ENCODE data around the gene ZNF304.
"Not testable (repeated sequence)": the region's sequence is repeated elsewhere in the genome, so short reads cannot be mapped to it uniquely, and the experiment has no call there.

The ZNF304 gene

GRCh38 chr19:57359300-57359699 is 8.2 kb downstream of the ZNF304 start:
- peaks cover 17 to 37% of the 10 kb centered on the region in 2 donors for H3K9me3 ChIP-seq (ENCODE audit: control insufficient read depth in 2 of 2, low read length in 2 of 2)
- no peak overlapping the region for H3K4me3 ChIP-seq (ENCODE audit: low read length in 2 of 2)
- H3K4me1 ChIP-seq (ENCODE audit: control insufficient read depth, insufficient read depth, low read length), result peaks cover 5% of the 10 kb centered on the region
- no peaks in the 10 kb centered on the region for H3K27me3 ChIP-seq (ENCODE audit: control insufficient read depth in 1 of 2, insufficient read depth in 2 of 2, low read length in 2 of 2)
- no peak overlapping the region for H3K9ac ChIP-seq (ENCODE audit: low read length in 2 of 2)
- H3K36me3 ChIP-seq (ENCODE audit: control insufficient read depth in 2 of 2, insufficient read depth in 2 of 2, low read length in 2 of 2), result peaks cover 43 to 48% of the 10 kb centered on the region in 2 donors
- no peak overlapping the region for H3K27ac ChIP-seq (ENCODE audit: low read length)

DNA sequence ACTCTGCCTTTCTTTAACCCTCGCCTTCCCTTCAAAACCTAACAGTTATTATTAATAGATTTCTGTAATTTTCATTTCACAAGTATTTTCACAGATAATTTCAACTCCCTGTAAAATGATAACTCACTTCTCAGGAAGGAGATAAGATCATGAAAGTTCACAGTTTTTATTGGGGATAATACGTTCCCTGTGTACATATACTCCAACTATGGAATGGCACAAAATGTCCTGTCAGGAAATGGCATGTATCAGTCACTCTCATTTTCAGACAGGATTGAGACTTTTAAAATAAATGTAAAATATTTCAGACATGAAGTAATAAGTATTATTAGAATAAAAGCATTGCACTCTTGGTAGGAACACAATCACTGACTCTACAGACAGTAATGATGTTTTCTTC is 11.3 kb downstream of the ZNF304 start:
- Histone ChIP-seq H3K9me3 (ENCODE audit: control insufficient read depth in 2 of 2, low read length in 2 of 2) (peaks cover 13 to 16% of the 10 kb centered on the region in 2 donors), H3K27ac (ENCODE audit: low read length) (peak overlapping the region; percentile 92), H3K27me3 (ENCODE audit: control insufficient read depth in 1 of 2, insufficient read depth in 2 of 2, low read length in 2 of 2) (no peaks in the 10 kb centered on the region), H3K4me1 (ENCODE audit: control insufficient read depth, insufficient read depth, low read length) (peaks cover 9% of the 10 kb centered on the region), H3K36me3 (ENCODE audit: control insufficient read depth in 2 of 2, insufficient read depth in 2 of 2, low read length in 2 of 2) (peaks cover 11 to 16% of the 10 kb centered on the region in 2 donors), H3K4me3 (ENCODE audit: low read length in 2 of 2) (peak overlapping the region; percentile 85 to 88), H3K9ac (ENCODE audit: low read length in 2 of 2) (peak overlapping the region; percentile 77 to 88)

GRCh38 chr19:57362997-57363687 is 12.1 kb downstream of the ZNF304 start, which contains the start of the genes TRAPPC2B and ZNF547:
Gene TRAPPC2B (plus strand): TSS chr19:57363551. CDS start chr19:57364834, 1,283 bp downstream.
Gene ZNF547 (plus strand): TSS chr19:57363551. CDS start chr19:57368556, 5,005 bp downstream.
- Histone ChIP-seq H3K36me3 (ENCODE audit: control insufficient read depth in 2 of 2, insufficient read depth in 2 of 2, low read length in 2 of 2) (peaks cover 7 to 9% of the 10 kb centered on the region in 2 donors), H3K4me1 (ENCODE audit: control insufficient read depth, insufficient read depth, low read length) (peaks cover 9% of the 10 kb centered on the region), H3K9me3 (ENCODE audit: control insufficient read depth in 2 of 2, low read length in 2 of 2) (peaks cover 8 to 9% of the 10 kb centered on the region in 2 donors), H3K4me3 (ENCODE audit: low read length in 2 of 2) (peak within 1 kb of the TSS; percentile 85 to 88), H3K9ac (ENCODE audit: low read length in 2 of 2) (peak within 1 kb of the TSS; percentile 77 to 88), H3K27me3 (ENCODE audit: control insufficient read depth in 1 of 2, insufficient read depth in 2 of 2, low read length in 2 of 2) (no peaks in the 10 kb centered on the region), H3K27ac (ENCODE audit: low read length) (peak within 1 kb of the TSS; percentile 92)

DNA sequence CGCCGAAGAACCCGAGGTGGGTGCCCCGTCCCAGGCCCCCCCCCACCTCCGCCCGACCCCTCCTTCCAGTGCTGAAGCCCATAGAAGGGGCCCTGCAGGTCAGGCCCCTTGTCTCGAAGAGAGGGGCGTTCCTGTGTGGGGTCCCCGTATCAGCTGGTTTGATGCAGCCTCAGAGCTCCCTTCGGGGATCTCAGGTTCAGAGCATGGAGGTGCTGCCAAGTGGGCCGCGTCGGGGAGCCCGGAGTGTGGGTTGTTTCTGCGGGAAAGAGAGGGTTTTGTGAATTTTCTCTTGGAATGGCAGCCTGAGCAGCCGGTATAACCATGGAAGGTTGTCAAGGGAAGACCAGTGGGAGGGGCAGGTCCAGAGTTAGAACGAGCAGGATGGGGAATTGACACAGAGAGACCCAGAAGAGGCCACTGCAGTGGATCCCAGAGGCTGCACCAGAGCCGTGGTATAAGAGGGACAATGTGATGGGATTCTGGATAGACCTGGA is 12.7 kb downstream of the ZNF304 start:
- Histone ChIP-seq H3K36me3 (ENCODE audit: control insufficient read depth in 2 of 2, insufficient read depth in 2 of 2, low read length in 2 of 2) (peaks cover 2 to 5% of the 10 kb centered on the region in 2 donors), H3K9me3 (ENCODE audit: control insufficient read depth in 2 of 2, low read length in 2 of 2) (peaks cover 2 to 5% of the 10 kb centered on the region in 2 donors), H3K4me3 (ENCODE audit: low read length in 2 of 2) (peak overlapping the region; percentile 85 to 88), H3K27ac (ENCODE audit: low read length) (peak overlapping the region; percentile 92), H3K4me1 (ENCODE audit: control insufficient read depth, insufficient read depth, low read length) (peaks cover 9% of the 10 kb centered on the region), H3K9ac (ENCODE audit: low read length in 2 of 2) (peak overlapping the region; percentile 71 to 86), H3K27me3 (ENCODE audit: control insufficient read depth in 1 of 2, insufficient read depth in 2 of 2, low read length in 2 of 2) (no peaks in the 10 kb centered on the region)

DNA sequence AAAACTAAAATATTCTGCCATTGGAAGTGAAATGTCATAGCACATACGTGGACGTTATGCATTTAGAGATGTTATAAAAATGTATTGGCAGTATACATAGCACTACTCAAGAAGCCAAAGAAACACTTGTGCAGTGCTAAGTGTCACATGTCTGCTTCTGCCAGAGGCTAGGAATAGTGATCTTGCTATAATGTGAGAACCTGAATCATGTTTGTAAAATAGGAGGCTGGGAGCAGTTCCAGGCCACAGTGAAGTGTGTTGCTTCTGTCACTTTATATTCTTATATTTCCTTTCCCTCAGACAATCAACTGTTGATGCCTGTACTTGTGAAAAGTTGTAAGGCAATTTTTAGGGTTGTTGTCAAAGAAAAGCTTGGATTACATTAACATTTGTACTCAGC is 15.7 kb downstream of the ZNF304 start:
- Histone ChIP-seq H3K36me3 (ENCODE audit: control insufficient read depth in 2 of 2, insufficient read depth in 2 of 2, low read length in 2 of 2) (peaks cover 2 to 5% of the 10 kb centered on the region in 2 donors), H3K9ac (ENCODE audit: low read length in 2 of 2) (no peak overlapping the region), H3K27me3 (ENCODE audit: control insufficient read depth in 1 of 2, insufficient read depth in 2 of 2, low read length in 2 of 2) (no peaks in the 10 kb centered on the region), H3K4me3 (ENCODE audit: low read length in 2 of 2) (no peak overlapping the region), H3K9me3 (ENCODE audit: control insufficient read depth in 2 of 2, low read length in 2 of 2) (no peaks in the 10 kb centered on the region), H3K27ac (ENCODE audit: low read length) (no peak overlapping the region), H3K4me1 (ENCODE audit: control insufficient read depth, insufficient read depth, low read length) (peaks cover 9% of the 10 kb centered on the region)

DNA sequence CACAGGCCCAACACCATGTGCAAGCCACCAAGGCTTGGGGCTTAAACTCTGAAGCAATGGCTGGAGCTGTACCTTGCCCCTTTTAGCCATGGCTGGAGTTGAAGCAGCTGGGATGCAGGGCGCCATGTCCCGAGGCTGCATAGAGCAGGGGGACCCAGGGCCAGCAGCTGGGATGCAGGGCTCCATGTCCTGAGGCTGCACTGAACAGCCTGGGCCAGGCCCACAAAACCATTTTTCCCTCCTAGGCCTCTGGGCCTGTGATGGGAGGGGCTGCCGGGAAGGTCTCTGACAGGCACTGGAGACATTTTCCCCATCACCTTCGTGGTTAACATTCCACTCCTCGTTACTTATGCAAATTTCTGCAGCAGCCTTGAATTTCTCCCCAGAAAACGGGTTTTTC is 23.1 kb downstream of the ZNF304 start:
- H3K9me3 ChIP-seq (ENCODE audit: control insufficient read depth in 2 of 2, low read length in 2 of 2), result peaks cover 12 to 24% of the 10 kb centered on the region in 2 donors
- no peak overlapping the region for H3K27ac ChIP-seq (ENCODE audit: low read length)
- H3K27me3 ChIP-seq (ENCODE audit: control insufficient read depth in 1 of 2, insufficient read depth in 2 of 2, low read length in 2 of 2), result no peaks in the 10 kb centered on the region
- H3K4me3 ChIP-seq (ENCODE audit: low read length in 2 of 2), result no peak overlapping the region
- no peak overlapping the region for H3K9ac ChIP-seq (ENCODE audit: low read length in 2 of 2)
- H3K4me1 ChIP-seq (ENCODE audit: control insufficient read depth, insufficient read depth, low read length), result no peaks in the 10 kb centered on the region
- H3K36me3 ChIP-seq (ENCODE audit: control insufficient read depth in 2 of 2, insufficient read depth in 2 of 2, low read length in 2 of 2), result peaks cover 40 to 41% of the 10 kb centered on the region in 2 donors

DNA sequence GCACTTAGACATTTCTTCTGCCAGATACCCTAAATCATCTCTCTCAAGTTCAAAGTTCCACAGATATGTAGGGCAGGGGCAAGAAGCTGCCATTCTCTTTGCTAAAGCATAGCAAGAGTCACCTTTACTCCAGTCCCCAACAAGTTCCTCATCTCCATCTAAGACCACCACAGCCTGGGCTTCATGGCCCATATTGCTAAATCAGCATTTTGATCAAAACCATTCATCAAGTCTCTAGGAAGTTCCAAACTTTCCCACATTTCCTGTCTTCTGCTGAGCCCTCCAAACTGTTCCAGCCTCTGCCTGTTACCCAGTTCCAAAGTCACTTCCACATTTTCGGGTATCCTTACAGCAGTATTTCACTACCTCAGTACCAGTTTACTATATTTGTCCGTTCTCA is 23.6 kb downstream of the ZNF304 start:
- H3K4me1 ChIP-seq (ENCODE audit: control insufficient read depth, insufficient read depth, low read length); H3K27ac ChIP-seq (ENCODE audit: low read length); H3K4me3 ChIP-seq (ENCODE audit: low read length in 2 of 2); H3K9ac ChIP-seq (ENCODE audit: low read length in 2 of 2); H3K27me3 ChIP-seq (ENCODE audit: control insufficient read depth in 1 of 2, insufficient read depth in 2 of 2, low read length in 2 of 2): not testable (repeated sequence)
- peaks cover 12 to 24% of the 10 kb centered on the region in 2 donors for H3K9me3 ChIP-seq (ENCODE audit: control insufficient read depth in 2 of 2, low read length in 2 of 2)
- peaks cover 40 to 41% of the 10 kb centered on the region in 2 donors for H3K36me3 ChIP-seq (ENCODE audit: control insufficient read depth in 2 of 2, insufficient read depth in 2 of 2, low read length in 2 of 2)

DNA sequence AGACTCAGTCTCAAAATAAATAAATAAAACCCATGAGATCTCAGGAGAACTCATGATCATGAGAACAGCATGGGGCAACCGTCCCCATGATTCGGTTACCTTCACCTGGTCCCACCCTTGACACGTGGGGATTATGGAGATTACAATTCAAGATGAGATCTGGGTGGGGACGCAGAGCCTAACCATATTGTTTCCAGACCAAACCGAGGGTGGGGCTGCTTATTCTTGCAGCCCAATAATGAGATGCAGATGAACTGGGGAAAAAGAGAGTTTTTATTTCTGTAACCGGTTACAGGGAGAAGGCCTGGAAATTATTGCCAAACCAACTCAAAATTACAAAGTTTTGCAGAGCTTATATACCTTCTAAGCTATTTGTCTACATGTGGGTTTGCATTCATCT is 25.1 kb downstream of the ZNF304 start:
- Histone ChIP-seq H3K9me3 (ENCODE audit: control insufficient read depth in 2 of 2, low read length in 2 of 2) (peaks cover 12 to 24% of the 10 kb centered on the region in 2 donors), H3K4me1 (ENCODE audit: control insufficient read depth, insufficient read depth, low read length) (peaks cover 6% of the 10 kb centered on the region), H3K4me3 (ENCODE audit: low read length in 2 of 2) (no peak overlapping the region), H3K36me3 (ENCODE audit: control insufficient read depth in 2 of 2, insufficient read depth in 2 of 2, low read length in 2 of 2) (peaks cover 40 to 41% of the 10 kb centered on the region in 2 donors), H3K27ac (ENCODE audit: low read length) (no peak overlapping the region), H3K9ac (ENCODE audit: low read length in 2 of 2) (no peak overlapping the region), H3K27me3 (ENCODE audit: control insufficient read depth in 1 of 2, insufficient read depth in 2 of 2, low read length in 2 of 2) (no peaks in the 10 kb centered on the region)

DNA sequence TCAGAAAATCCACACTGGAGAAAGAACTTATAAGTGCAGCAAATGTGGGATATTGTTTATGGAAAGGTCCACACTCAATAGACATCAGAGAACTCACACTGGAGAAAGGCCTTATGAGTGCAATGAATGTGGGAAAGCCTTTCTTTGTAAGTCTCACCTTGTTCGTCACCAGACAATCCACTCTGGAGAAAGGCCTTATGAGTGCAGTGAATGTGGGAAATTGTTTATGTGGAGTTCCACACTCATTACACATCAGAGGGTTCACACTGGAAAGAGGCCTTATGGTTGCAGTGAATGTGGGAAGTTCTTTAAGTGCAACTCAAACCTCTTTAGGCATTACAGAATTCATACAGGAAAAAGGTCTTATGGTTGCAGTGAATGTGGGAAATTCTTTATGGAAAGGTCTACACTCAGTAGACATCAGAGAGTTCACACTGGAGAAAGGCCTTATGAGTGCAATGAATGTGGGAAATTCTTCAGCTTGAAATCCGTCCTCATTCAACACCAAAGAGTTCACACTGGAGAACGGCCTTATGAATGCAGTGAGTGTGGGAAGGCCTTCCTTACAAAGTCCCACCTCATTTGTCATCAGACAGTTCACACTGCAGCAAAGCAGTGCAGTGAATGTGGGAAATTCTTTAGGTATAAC is 26.6 kb downstream of the ZNF304 start:
- Histone ChIP-seq H3K36me3 (ENCODE audit: control insufficient read depth in 2 of 2, insufficient read depth in 2 of 2, low read length in 2 of 2) (peaks cover 27 to 32% of the 10 kb centered on the region in 2 donors), H3K4me3 (ENCODE audit: low read length in 2 of 2) (no peak overlapping the region), H3K9me3 (ENCODE audit: control insufficient read depth in 2 of 2, low read length in 2 of 2) (peaks cover 12 to 21% of the 10 kb centered on the region in 2 donors), H3K4me1 (ENCODE audit: control insufficient read depth, insufficient read depth, low read length) (peaks cover 6% of the 10 kb centered on the region), H3K9ac (ENCODE audit: low read length in 2 of 2) (no peak overlapping the region), H3K27me3 (ENCODE audit: control insufficient read depth in 1 of 2, insufficient read depth in 2 of 2, low read length in 2 of 2) (no peaks in the 10 kb centered on the region), H3K27ac (ENCODE audit: low read length) (no peak overlapping the region)

DNA sequence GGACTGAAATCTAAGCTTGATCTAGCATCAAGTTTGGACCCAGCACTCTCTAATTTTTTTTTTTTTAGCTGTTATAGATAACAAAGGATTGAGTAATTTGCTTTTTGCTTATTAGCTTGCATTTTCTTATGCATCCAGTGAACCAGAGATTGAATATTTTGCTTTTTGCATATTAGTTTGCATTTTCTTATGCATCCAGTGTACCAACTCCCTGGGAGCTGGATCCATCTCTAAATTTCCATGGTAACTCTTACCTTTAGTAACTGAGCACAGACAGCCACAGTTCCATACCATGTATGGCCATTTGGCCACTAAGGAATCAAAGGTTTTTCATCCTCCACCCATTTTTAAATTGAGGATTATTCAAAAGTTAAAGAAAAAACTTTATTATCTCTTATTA is 29.9 kb downstream of the ZNF304 start:
- H3K27ac ChIP-seq (ENCODE audit: low read length), result no peak overlapping the region
- H3K27me3 ChIP-seq (ENCODE audit: control insufficient read depth in 1 of 2, insufficient read depth in 2 of 2, low read length in 2 of 2), result no peaks in the 10 kb centered on the region
- peaks cover 14 to 18% of the 10 kb centered on the region in 2 donors for H3K36me3 ChIP-seq (ENCODE audit: control insufficient read depth in 2 of 2, insufficient read depth in 2 of 2, low read length in 2 of 2)
- no peak overlapping the region for H3K9ac ChIP-seq (ENCODE audit: low read length in 2 of 2)
- peaks cover 6% of the 10 kb centered on the region for H3K4me1 ChIP-seq (ENCODE audit: control insufficient read depth, insufficient read depth, low read length)
- peaks cover 12 to 17% of the 10 kb centered on the region in 2 donors for H3K9me3 ChIP-seq (ENCODE audit: control insufficient read depth in 2 of 2, low read length in 2 of 2)
- no peak overlapping the region for H3K4me3 ChIP-seq (ENCODE audit: low read length in 2 of 2)

All from stomach smooth muscle (tissue), 2 donors.